ENCODE data around the gene KCNV2. TPM values are rescaled to one million over a fixed set of nuclear protein-coding genes. Genes with fewer than 3 reads are reported as not detected.
A peak's percentile ranks its signal among the peaks of the same experiment; 100 is the strongest.

Gene KCNV2
- total and polyA plus RNA-seq, 2 of the 13 experiments (the other 11 are each of a cell fraction or from before 2014, with no cell fraction given): not detected

DNA sequence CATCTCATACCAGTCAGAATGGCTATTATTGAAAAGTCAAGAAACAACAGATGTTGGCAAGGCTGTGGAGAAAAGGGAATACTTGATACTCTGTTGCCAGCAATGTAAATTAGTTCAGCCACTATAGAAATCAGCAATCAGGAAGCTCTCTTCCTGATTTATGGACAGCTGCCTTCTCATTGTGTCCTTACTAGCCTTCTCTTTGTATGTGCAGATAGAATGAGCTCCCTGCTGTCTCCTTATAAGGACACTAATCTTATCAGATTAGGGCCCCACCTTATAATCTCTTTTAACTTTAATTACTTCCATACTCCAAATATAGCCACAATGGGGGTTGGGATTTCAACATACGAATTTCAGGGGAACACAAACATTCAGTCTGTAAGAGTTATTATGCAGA lies 38.0 kb downstream of the KCNV2 start:
- no peak overlapping the region for H3K4me2 ChIP-seq (ENCODE audit: low read depth, low read length)
- DNase-seq (ENCODE audit: low spot score) (no peak), FAIRE-seq (no peak), ATAC-seq (no peak)
- CTCF ChIA-PET (ENCODE audit: low intra/inter-chr PET ratio, low total read pairs): no interaction called here
- H3K9ac ChIP-seq (ENCODE audit: insufficient read depth, low read depth, low read length): no peak overlapping the region
- H3K79me2 ChIP-seq (ENCODE audit: insufficient read depth, low read length): no peaks in the 10 kb centered on the region
- no peaks in the 10 kb centered on the region for H3K27me3 ChIP-seq (ENCODE audit: control insufficient read depth in 1 of 2, insufficient read depth in 2 of 2, low read length in 2 of 2)
- no peak overlapping the region for H3K4me3 ChIP-seq (replicated peaks in 1 of 3; ENCODE audit: insufficient read depth in 1 of 3, low read depth in 2 of 3, low read length in 3 of 3)
- in situ Hi-C loops (cut with HindIII; ENCODE audit: extremely low pct_ligation_motif_present, low pct_unique_long_range_greater_than_20kb) (no loop called here), intact Hi-C loops (cut with micrococcal nuclease; ENCODE audit: unreplicated experiment) (no loop called here)
- no peak overlapping the region for H3K27ac ChIP-seq (ENCODE audit: extremely low read length, insufficient read depth, low read length)
- H3K9me3 ChIP-seq (ENCODE audit: low read length): no peaks in the 10 kb centered on the region
- WGBS (ENCODE audit: low lambda C conversion rate): 97% methylated on average over 1 of the region's 1 CpG
- BruUV-seq (replicated peaks): no TSS peak
- POLR2A ChIA-PET: no interaction called here
- H3K36me3 ChIP-seq (replicated peaks in 1 of 2; ENCODE audit: control insufficient read depth in 1 of 2, insufficient read depth in 2 of 2, low read length in 2 of 2): no peaks in the 10 kb centered on the region; a peak in 1 of 5 replicates
- no peak for TF ChIP-seq ATF7 (IDR thresholded peaks at IDR 0.05)
- TF ChIP-seq ATF7 (CRISPR knock-in tag; IDR thresholded peaks at IDR 0.05): no peak
- 0 out of 2 replicates have a peak, but pooled peaks have one; percentile 37 for TF ChIP-seq ZNF264 (CRISPR knock-in tag; IDR thresholded peaks at IDR 0.05)
- no peaks in the 10 kb centered on the region for H4K20me1 ChIP-seq (ENCODE audit: insufficient read depth, low read length)
- H2AFZ ChIP-seq (ENCODE audit: low read length): no peak overlapping the region
- no peaks in the 10 kb centered on the region for H3K4me1 ChIP-seq (ENCODE audit: insufficient read depth, low read length)

DNA sequence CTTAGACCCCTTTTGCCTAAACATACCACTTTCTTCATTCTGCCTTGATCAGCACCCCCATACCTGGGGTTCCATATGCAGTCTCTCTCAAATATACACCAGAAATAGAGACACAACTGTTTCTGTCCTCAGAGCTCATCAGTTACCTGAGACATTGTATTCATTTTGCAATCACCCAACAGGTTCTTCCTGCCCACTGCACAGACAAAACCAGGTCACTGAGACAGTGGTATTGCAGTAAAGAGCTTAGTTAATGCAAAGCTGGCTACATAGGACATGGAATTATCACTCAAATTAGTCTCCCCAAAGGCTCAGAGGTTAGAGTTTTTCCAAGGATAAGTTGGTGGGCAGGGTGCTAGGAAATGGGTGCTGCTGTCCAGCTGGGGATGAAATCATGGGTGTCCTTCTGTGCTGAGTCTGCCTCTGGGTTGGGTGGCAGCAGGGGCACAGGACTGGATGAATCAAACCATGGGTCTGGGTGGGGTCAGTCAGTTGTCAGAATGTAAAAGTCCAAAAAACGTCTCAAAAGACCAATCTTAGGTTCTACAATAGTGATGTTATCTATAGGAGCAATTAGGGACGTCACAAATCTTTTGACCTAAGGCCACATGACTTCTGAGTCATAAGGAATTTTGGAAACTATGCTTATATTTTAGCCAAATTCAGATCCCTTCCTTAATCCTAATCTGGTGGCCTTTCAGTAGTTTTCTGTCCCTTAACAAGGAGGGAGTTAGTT lies 41.0 kb downstream of the KCNV2 start:
- no peaks in the 10 kb centered on the region for H3K4me1 ChIP-seq (ENCODE audit: insufficient read depth, low read length)
- POLR2A ChIA-PET: no interaction called here
- DNase-seq (ENCODE audit: low spot score) (no peak), FAIRE-seq (no peak), ATAC-seq (no peak)
- intact Hi-C loops (cut with micrococcal nuclease; ENCODE audit: unreplicated experiment) (no loop called here), in situ Hi-C loops (cut with HindIII; ENCODE audit: extremely low pct_ligation_motif_present, low pct_unique_long_range_greater_than_20kb) (no loop called here)
- H2AFZ ChIP-seq (ENCODE audit: low read length): no peak overlapping the region
- CTCF ChIA-PET (ENCODE audit: low intra/inter-chr PET ratio, low total read pairs): no interaction called here
- H3K79me2 ChIP-seq (ENCODE audit: insufficient read depth, low read length): no peaks in the 10 kb centered on the region
- H3K27ac ChIP-seq (ENCODE audit: extremely low read length, insufficient read depth, low read length): no peak overlapping the region
- H3K9ac ChIP-seq (ENCODE audit: insufficient read depth, low read depth, low read length): no peak overlapping the region
- 85% methylated on average over 2 of the region's 2 CpGs for WGBS (ENCODE audit: low lambda C conversion rate)
- H3K4me3 ChIP-seq (replicated peaks in 1 of 3; ENCODE audit: insufficient read depth in 1 of 3, low read depth in 2 of 3, low read length in 3 of 3): no peak overlapping the region
- no peaks in the 10 kb centered on the region for H4K20me1 ChIP-seq (ENCODE audit: insufficient read depth, low read length)
- H3K4me2 ChIP-seq (ENCODE audit: low read depth, low read length): no peak overlapping the region
- H3K36me3 ChIP-seq (replicated peaks in 1 of 2; ENCODE audit: control insufficient read depth in 1 of 2, insufficient read depth in 2 of 2, low read length in 2 of 2): no peaks in the 10 kb centered on the region; a peak in 1 of 5 replicates
- H3K27me3 ChIP-seq (ENCODE audit: control insufficient read depth in 1 of 2, insufficient read depth in 2 of 2, low read length in 2 of 2): no peaks in the 10 kb centered on the region
- no peaks in the 10 kb centered on the region for H3K9me3 ChIP-seq (ENCODE audit: low read length)
- no TSS peak for BruUV-seq (replicated peaks)
- TF ChIP-seq ZNF235 (CRISPR knock-in tag; IDR thresholded peaks at IDR 0.05; ENCODE audit: borderline replicate concordance) (no peak), RFX5 (IDR thresholded peaks at IDR 0.05; ENCODE audit: low read depth, low read length) (no peak), ZNF672 (CRISPR knock-in tag; IDR thresholded peaks at IDR 0.05) (no peak), AKAP8 (CRISPR knock-in tag; IDR thresholded peaks at IDR 0.05) (no peak), ZNF326 (CRISPR knock-in tag; IDR thresholded peaks at IDR 0.05; ENCODE audit: borderline replicate concordance) (no peak), PRPF4 (IDR thresholded peaks at IDR 0.05; ENCODE audit: low read depth, low read length, poor library complexity, severe bottlenecking) (no peak), MBNL3 (CRISPR knock-in tag; conservative IDR thresholded peaks at IDR 0.05) (no peak), ZNF460 (CRISPR knock-in tag; IDR thresholded peaks at IDR 0.05; ENCODE audit: borderline replicate concordance) (no peak), TARDBP (CRISPR knock-in tag; IDR thresholded peaks at IDR 0.05) (no peak)
- TF ChIP-seq, protein P1, sequence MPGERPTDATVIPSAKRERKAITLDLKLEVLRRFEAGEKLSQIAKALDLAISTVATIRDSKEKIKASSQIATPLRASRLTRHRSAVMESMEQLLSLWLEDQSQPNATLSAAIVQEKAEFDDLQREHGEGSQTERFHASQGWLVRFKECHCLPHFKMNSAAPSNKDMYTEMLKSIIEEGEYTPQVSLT (CRISPR knock-in tag; IDR thresholded peaks at IDR 0.05; ENCODE audit: borderline replicate concordance, low read depth): no peak
- TF ChIP-seq, protein P2, sequence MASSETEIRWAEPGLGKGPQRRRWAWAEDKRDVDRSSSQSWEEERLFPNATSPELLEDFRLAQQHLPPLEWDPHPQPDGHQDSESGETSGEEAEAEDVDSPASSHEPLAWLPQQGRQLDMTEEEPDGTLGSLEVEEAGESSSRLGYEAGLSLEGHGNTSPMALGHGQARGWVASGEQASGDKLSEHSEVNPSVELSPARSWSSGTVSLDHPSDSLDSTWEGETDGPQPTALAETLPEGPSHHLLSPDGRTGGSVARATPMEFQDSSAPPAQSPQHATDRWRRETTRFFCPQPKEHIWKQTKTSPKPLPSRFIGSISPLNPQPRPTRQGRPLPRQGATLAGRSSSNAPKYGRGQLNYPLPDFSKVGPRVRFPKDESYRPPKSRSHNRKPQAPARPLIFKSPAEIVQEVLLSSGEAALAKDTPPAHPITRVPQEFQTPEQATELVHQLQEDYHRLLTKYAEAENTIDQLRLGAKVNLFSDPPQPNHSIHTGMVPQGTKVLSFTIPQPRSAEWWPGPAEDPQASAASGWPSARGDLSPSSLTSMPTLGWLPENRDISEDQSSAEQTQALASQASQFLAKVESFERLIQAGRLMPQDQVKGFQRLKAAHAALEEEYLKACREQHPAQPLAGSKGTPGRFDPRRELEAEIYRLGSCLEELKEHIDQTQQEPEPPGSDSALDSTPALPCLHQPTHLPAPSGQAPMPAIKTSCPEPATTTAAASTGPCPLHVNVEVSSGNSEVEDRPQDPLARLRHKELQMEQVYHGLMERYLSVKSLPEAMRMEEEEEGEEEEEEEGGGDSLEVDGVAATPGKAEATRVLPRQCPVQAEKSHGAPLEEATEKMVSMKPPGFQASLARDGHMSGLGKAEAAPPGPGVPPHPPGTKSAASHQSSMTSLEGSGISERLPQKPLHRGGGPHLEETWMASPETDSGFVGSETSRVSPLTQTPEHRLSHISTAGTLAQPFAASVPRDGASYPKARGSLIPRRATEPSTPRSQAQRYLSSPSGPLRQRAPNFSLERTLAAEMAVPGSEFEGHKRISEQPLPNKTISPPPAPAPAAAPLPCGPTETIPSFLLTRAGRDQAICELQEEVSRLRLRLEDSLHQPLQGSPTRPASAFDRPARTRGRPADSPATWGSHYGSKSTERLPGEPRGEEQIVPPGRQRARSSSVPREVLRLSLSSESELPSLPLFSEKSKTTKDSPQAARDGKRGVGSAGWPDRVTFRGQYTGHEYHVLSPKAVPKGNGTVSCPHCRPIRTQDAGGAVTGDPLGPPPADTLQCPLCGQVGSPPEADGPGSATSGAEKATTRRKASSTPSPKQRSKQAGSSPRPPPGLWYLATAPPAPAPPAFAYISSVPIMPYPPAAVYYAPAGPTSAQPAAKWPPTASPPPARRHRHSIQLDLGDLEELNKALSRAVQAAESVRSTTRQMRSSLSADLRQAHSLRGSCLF (CRISPR knock-in tag; IDR thresholded peaks at IDR 0.05; ENCODE audit: borderline replicate concordance): no peak
